Measurements from ENCODE around the gene MYOCD.

Gene MYOCD

GRCh38 chr17:12641084-12641483 lies 24.6 kb upstream of the MYOCD start:
- no peak for TF ChIP-seq CTCF (IDR thresholded peaks at IDR 0.05; ENCODE audit: low read depth, low read length)
- no peak overlapping the region for H3K4me3 ChIP-seq (ENCODE audit: low read depth, low read length)
- no peak for DNase-seq (ENCODE audit: low read depth, low spot score)
- in situ Hi-C loops (cut with HindIII; ENCODE audit: low sequenced_read_pairs) = no loop called here

GRCh38 chr17:12642034-12642433 lies 23.7 kb upstream of the MYOCD start:
- in situ Hi-C loops (cut with HindIII; ENCODE audit: low sequenced_read_pairs) = no loop called here
- H3K4me3 ChIP-seq (ENCODE audit: low read depth, low read length) = no peak overlapping the region
- DNase-seq (ENCODE audit: low read depth, low spot score) = no peak
- no peak for TF ChIP-seq CTCF (IDR thresholded peaks at IDR 0.05; ENCODE audit: low read depth, low read length)

GRCh38 chr17:12643822-12644221 lies 21.9 kb upstream of the MYOCD start:
- DNase-seq (ENCODE audit: low read depth, low spot score) = no peak
- TF ChIP-seq CTCF (IDR thresholded peaks at IDR 0.05; ENCODE audit: low read depth, low read length) = no peak
- no peak overlapping the region for H3K4me3 ChIP-seq (ENCODE audit: low read depth, low read length)
- in situ Hi-C loops (cut with HindIII; ENCODE audit: low sequenced_read_pairs) = no loop called here

- TF ChIP-seq CTCF (IDR thresholded peaks at IDR 0.05; ENCODE audit: low read depth, low read length) = no peak
- in situ Hi-C loops (cut with HindIII; ENCODE audit: low sequenced_read_pairs) = no loop called here
- no peak for DNase-seq (ENCODE audit: low read depth, low spot score)
- H3K4me3 ChIP-seq (ENCODE audit: low read depth, low read length) = no peak overlapping the region
Observed at GRCh38 chr17:12644623-12645022, 21.1 kb upstream of the MYOCD start.

- no peak overlapping the region for H3K4me3 ChIP-seq (ENCODE audit: low read depth, low read length)
- TF ChIP-seq CTCF (IDR thresholded peaks at IDR 0.05; ENCODE audit: low read depth, low read length) = no peak
- DNase-seq (ENCODE audit: low read depth, low spot score) = no peak
- in situ Hi-C loops (cut with HindIII; ENCODE audit: low sequenced_read_pairs) = no loop called here
Observed at GRCh38 chr17:12646761-12647422, 18.8 kb upstream of the MYOCD start.

GRCh38 chr17:12648498-12648897 lies 17.2 kb upstream of the MYOCD start:
- no peak for DNase-seq (ENCODE audit: low read depth, low spot score)
- no peak overlapping the region for H3K4me3 ChIP-seq (ENCODE audit: low read depth, low read length)
- in situ Hi-C loops (cut with HindIII; ENCODE audit: low sequenced_read_pairs) = no loop called here
- no peak for TF ChIP-seq CTCF (IDR thresholded peaks at IDR 0.05; ENCODE audit: low read depth, low read length)

Data from astrocyte of the spinal cord (primary cell).